ENCODE measurements around the gene CDC42BPA.

DNA sequence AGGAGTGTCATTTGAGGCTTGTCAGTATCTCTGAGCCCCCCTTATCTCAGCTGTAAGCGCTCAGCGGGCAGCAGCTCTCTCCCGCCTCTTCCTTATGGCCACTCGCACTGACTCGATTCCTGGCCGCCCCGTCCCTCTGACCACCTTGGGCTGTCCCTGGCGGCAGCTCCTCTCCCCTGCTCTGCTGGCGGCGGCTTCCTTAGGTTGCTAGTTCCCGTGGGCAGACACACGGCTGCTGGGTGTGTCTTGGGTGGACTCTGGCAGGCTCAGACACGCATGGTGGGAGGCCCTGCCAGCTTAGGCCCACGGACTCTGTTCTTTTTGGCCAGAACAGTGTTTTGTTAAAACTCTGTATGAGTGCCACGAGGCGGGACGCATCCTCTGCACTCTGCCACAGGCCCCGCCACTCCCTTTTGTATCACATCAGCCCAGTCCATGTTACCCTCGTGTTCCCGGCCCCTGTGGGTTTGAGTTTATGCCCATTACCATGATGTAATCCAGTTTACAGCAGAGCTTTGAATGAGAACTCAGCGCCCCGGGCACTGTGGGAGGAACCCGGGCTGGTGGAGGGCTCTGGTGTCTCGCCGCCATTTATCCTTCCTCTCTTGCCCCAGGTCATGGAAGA lies 332.3 kb downstream of the CDC42BPA start:
- TF ChIP-seq GATA3 (IDR thresholded peaks at IDR 0.05; ENCODE audit: low read depth, low read length), result no peak
- TF ChIP-seq GATA2 (IDR thresholded peaks at IDR 0.05; ENCODE audit: low read depth, low read length), result no peak

All from SH-SY5Y (cell line).